ENCODE results near the gene DNAH14.

The DNAH14 gene

GRCh38 chr1:225277445-225277844 lies 348.0 kb downstream of the DNAH14 start:
- H3K23ac ChIP-seq (ENCODE audit: low read depth, low read length, poor library complexity): no peak overlapping the region
- no peak overlapping the region for H2BK120ac ChIP-seq (ENCODE audit: low read depth, low read length)
- no peak overlapping the region for H3K9ac ChIP-seq (ENCODE audit: low read depth, low read length, poor library complexity)
- H3K4me1 ChIP-seq (ENCODE audit: control insufficient read depth in 2 of 2, insufficient read depth in 1 of 2, low read depth in 1 of 2, low read length in 2 of 2): no peaks in the 10 kb centered on the region
- no CpG with 5 or more reads among the region's 3 CpGs for WGBS, 2 donors (ENCODE audit: extremely low coverage in 2 of 2, insufficient read length in 2 of 2, insufficient replicate concordance in 1 of 2)
- no peaks in the 10 kb centered on the region for H3K27me3 ChIP-seq (ENCODE audit: control insufficient read depth in 3 of 3, insufficient read depth in 3 of 3, low read depth in 1 of 3, low read length in 3 of 3)
- H3K79me1 ChIP-seq (ENCODE audit: low read depth, low read length): no peaks in the 10 kb centered on the region
- H3K4me2 ChIP-seq (ENCODE audit: insufficient read depth, low read length, poor library complexity, severe bottlenecking): no peak overlapping the region
- no peak for DNase-seq (ENCODE audit: low spot score)
- H2BK15ac ChIP-seq (ENCODE audit: low read length): no peak overlapping the region
- H4K8ac ChIP-seq (ENCODE audit: low read depth, low read length): no peak overlapping the region
- no peak overlapping the region for H3K4ac ChIP-seq (ENCODE audit: low read length)
- H2AFZ ChIP-seq (ENCODE audit: low read length): no peak overlapping the region
- no peak overlapping the region for H2AK5ac ChIP-seq (ENCODE audit: low read depth, low read length)
- no peak overlapping the region for H3K14ac ChIP-seq (ENCODE audit: low read length)
- no peak overlapping the region for H2BK5ac ChIP-seq (ENCODE audit: low read length)
- H3K9me3 ChIP-seq (replicated peaks in 1 of 2; ENCODE audit: control insufficient read depth in 2 of 2, insufficient read depth in 1 of 2, low read depth in 1 of 2, low read length in 2 of 2): peaks cover 2 to 3% of the 10 kb centered on the region in 2 donors
- no peak overlapping the region for H4K91ac ChIP-seq (ENCODE audit: low read depth, low read length, poor library complexity)
- no peak overlapping the region for H3K27ac ChIP-seq (replicated peaks; ENCODE audit: low read length)
- no peaks in the 10 kb centered on the region for H3K36me3 ChIP-seq (replicated peaks in 1 of 2; ENCODE audit: control insufficient read depth in 2 of 2, insufficient read depth in 2 of 2, low read length in 2 of 2)
- H3K4me3 ChIP-seq (ENCODE audit: low read length in 2 of 2): no peak overlapping the region
- no peak overlapping the region for H3K18ac ChIP-seq (ENCODE audit: low read length)
- H2BK12ac ChIP-seq (ENCODE audit: low read length): no peak overlapping the region

GRCh38 chr1:225280563-225280962 lies 351.1 kb downstream of the DNAH14 start:
- no peak for DNase-seq (ENCODE audit: low spot score)
- Histone ChIP-seq H4K91ac (ENCODE audit: low read depth, low read length, poor library complexity) (no peak overlapping the region), H3K18ac (ENCODE audit: low read length) (no peak overlapping the region)

DNA sequence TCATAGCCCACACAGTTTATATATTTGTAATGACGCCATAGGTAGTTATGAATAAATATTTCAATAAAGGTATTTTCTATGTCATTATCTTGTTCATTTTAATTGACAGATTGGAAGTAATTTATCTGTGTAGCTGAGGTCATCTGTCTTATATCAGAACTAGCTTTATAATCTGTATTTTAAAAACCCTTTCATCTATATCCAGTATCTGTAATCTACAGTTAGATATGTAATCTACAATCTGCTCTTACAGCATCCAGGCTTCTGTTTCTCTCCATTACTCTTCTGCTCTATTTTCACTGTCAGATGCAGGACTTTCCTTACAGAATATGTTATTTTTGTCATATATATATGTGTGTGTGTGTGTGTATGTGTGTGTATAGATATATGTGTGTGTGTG lies 360.8 kb downstream of the DNAH14 start:
- Histone ChIP-seq H3K4me3 (ENCODE audit: low read length in 2 of 2) (no peak overlapping the region), H3K4ac (ENCODE audit: low read length) (no peak overlapping the region), H3K4me1 (ENCODE audit: control insufficient read depth in 2 of 2, insufficient read depth in 1 of 2, low read depth in 1 of 2, low read length in 2 of 2) (no peaks in the 10 kb centered on the region), H2AFZ (ENCODE audit: low read length) (no peak overlapping the region), H4K91ac (ENCODE audit: low read depth, low read length, poor library complexity) (no peak overlapping the region), H3K79me1 (ENCODE audit: low read depth, low read length) (no peaks in the 10 kb centered on the region), H2BK5ac (ENCODE audit: low read length) (no peak overlapping the region), H3K4me2 (ENCODE audit: insufficient read depth, low read length, poor library complexity, severe bottlenecking) (no peak overlapping the region), H3K9me3 (replicated peaks in 1 of 2; ENCODE audit: control insufficient read depth in 2 of 2, insufficient read depth in 1 of 2, low read depth in 1 of 2, low read length in 2 of 2) (no peaks in the 10 kb centered on the region), H3K36me3 (replicated peaks in 1 of 2; ENCODE audit: control insufficient read depth in 2 of 2, insufficient read depth in 2 of 2, low read length in 2 of 2) (no peaks in the 10 kb centered on the region), H3K27me3 (ENCODE audit: control insufficient read depth in 3 of 3, insufficient read depth in 3 of 3, low read depth in 1 of 3, low read length in 3 of 3) (no peaks in the 10 kb centered on the region), H2BK12ac (ENCODE audit: low read length) (no peak overlapping the region), H3K23ac (ENCODE audit: low read depth, low read length, poor library complexity) (no peak overlapping the region), H3K27ac (replicated peaks; ENCODE audit: low read length) (no peak overlapping the region), H2BK15ac (ENCODE audit: low read length) (no peak overlapping the region), H2AK5ac (ENCODE audit: low read depth, low read length) (no peak overlapping the region), H3K18ac (ENCODE audit: low read length) (no peak overlapping the region), H2BK120ac (ENCODE audit: low read depth, low read length) (no peak overlapping the region), H4K8ac (ENCODE audit: low read depth, low read length) (no peak overlapping the region), H3K14ac (ENCODE audit: low read length) (no peak overlapping the region), H3K9ac (ENCODE audit: low read depth, low read length, poor library complexity) (no peak overlapping the region)
- no CpG with 5 or more reads among the region's 1 CpG for WGBS, 2 donors (ENCODE audit: extremely low coverage in 2 of 2, insufficient read length in 2 of 2, insufficient replicate concordance in 1 of 2)
- DNase-seq (ENCODE audit: low spot score): no peak

More at GRCh38 chr1:225280563-225280962, 351.1 kb downstream of the DNAH14 start:
- Histone ChIP-seq H2AK5ac (ENCODE audit: low read depth, low read length) (no peak overlapping the region), H3K9ac (ENCODE audit: low read depth, low read length, poor library complexity) (no peak overlapping the region), H3K27ac (replicated peaks; ENCODE audit: low read length) (no peak overlapping the region), H3K4me3 (ENCODE audit: low read length in 2 of 2) (no peak overlapping the region), H3K4me1 (ENCODE audit: control insufficient read depth in 2 of 2, insufficient read depth in 1 of 2, low read depth in 1 of 2, low read length in 2 of 2) (no peaks in the 10 kb centered on the region), H2BK5ac (ENCODE audit: low read length) (no peak overlapping the region), H2BK12ac (ENCODE audit: low read length) (no peak overlapping the region), H3K14ac (ENCODE audit: low read length) (no peak overlapping the region), H3K4ac (ENCODE audit: low read length) (no peak overlapping the region), H3K9me3 (replicated peaks in 1 of 2; ENCODE audit: control insufficient read depth in 2 of 2, insufficient read depth in 1 of 2, low read depth in 1 of 2, low read length in 2 of 2) (peaks cover 2 to 3% of the 10 kb centered on the region in 2 donors), H2BK120ac (ENCODE audit: low read depth, low read length) (no peak overlapping the region), H3K79me1 (ENCODE audit: low read depth, low read length) (no peaks in the 10 kb centered on the region), H3K27me3 (ENCODE audit: control insufficient read depth in 3 of 3, insufficient read depth in 3 of 3, low read depth in 1 of 3, low read length in 3 of 3) (no peaks in the 10 kb centered on the region), H3K4me2 (ENCODE audit: insufficient read depth, low read length, poor library complexity, severe bottlenecking) (no peak overlapping the region), H2BK15ac (ENCODE audit: low read length) (no peak overlapping the region), H3K36me3 (replicated peaks in 1 of 2; ENCODE audit: control insufficient read depth in 2 of 2, insufficient read depth in 2 of 2, low read length in 2 of 2) (no peaks in the 10 kb centered on the region), H3K23ac (ENCODE audit: low read depth, low read length, poor library complexity) (no peak overlapping the region), H4K8ac (ENCODE audit: low read depth, low read length) (no peak overlapping the region), H2AFZ (ENCODE audit: low read length) (no peak overlapping the region)

GRCh38 chr1:225299624-225300023 lies 370.1 kb downstream of the DNAH14 start:
- no peak overlapping the region for H3K23ac ChIP-seq (ENCODE audit: low read depth, low read length, poor library complexity)
- DNase-seq (ENCODE audit: low spot score): no peak
- no peaks in the 10 kb centered on the region for H3K4me1 ChIP-seq (ENCODE audit: control insufficient read depth in 2 of 2, insufficient read depth in 1 of 2, low read depth in 1 of 2, low read length in 2 of 2)
- no peak overlapping the region for H2BK12ac ChIP-seq (ENCODE audit: low read length)
- H3K9ac ChIP-seq (ENCODE audit: low read depth, low read length, poor library complexity): no peak overlapping the region
- H3K4me2 ChIP-seq (ENCODE audit: insufficient read depth, low read length, poor library complexity, severe bottlenecking): no peak overlapping the region
- H4K91ac ChIP-seq (ENCODE audit: low read depth, low read length, poor library complexity): no peak overlapping the region
- H2BK15ac ChIP-seq (ENCODE audit: low read length): no peak overlapping the region
- WGBS, 2 donors (ENCODE audit: extremely low coverage in 2 of 2, insufficient read length in 2 of 2, insufficient replicate concordance in 1 of 2): no CpG with 5 or more reads among the region's 2 CpGs
- no peak overlapping the region for H2AFZ ChIP-seq (ENCODE audit: low read length)
- H3K4me3 ChIP-seq (ENCODE audit: low read length in 2 of 2): no peak overlapping the region
- no peak overlapping the region for H3K27ac ChIP-seq (replicated peaks; ENCODE audit: low read length)
- no peaks in the 10 kb centered on the region for H3K79me1 ChIP-seq (ENCODE audit: low read depth, low read length)
- H3K27me3 ChIP-seq (ENCODE audit: control insufficient read depth in 3 of 3, insufficient read depth in 3 of 3, low read depth in 1 of 3, low read length in 3 of 3): no peaks in the 10 kb centered on the region
- no peaks in the 10 kb centered on the region for H3K9me3 ChIP-seq (replicated peaks in 1 of 2; ENCODE audit: control insufficient read depth in 2 of 2, insufficient read depth in 1 of 2, low read depth in 1 of 2, low read length in 2 of 2)
- H3K36me3 ChIP-seq (replicated peaks in 1 of 2; ENCODE audit: control insufficient read depth in 2 of 2, insufficient read depth in 2 of 2, low read length in 2 of 2): no peaks in the 10 kb centered on the region
- no peak overlapping the region for H2BK120ac ChIP-seq (ENCODE audit: low read depth, low read length)
- no peak overlapping the region for H3K4ac ChIP-seq (ENCODE audit: low read length)
- no peak overlapping the region for H3K14ac ChIP-seq (ENCODE audit: low read length)
- no peak overlapping the region for H4K8ac ChIP-seq (ENCODE audit: low read depth, low read length)
- H2AK5ac ChIP-seq (ENCODE audit: low read depth, low read length): no peak overlapping the region
- H2BK5ac ChIP-seq (ENCODE audit: low read length): no peak overlapping the region
- no peak overlapping the region for H3K18ac ChIP-seq (ENCODE audit: low read length)

Data from neuronal stem cell (in vitro differentiated cells).